Stimulated activated CD4-positive, alpha-beta T cell treated with anti-CD3 and anti-CD28 coated beads, Interleukin-15, amount 100 ng/mL, for 24 hours (primary cell): ENCODE results near the gene FBXO40.
A peak's percentile ranks its signal among the peaks of the same experiment; 100 is the strongest.

Experiments
- DNase-seq: peaks from one replicate; pipeline ENCODE4 v3.0.0-alpha.2; 2020

Gene FBXO40

DNA sequence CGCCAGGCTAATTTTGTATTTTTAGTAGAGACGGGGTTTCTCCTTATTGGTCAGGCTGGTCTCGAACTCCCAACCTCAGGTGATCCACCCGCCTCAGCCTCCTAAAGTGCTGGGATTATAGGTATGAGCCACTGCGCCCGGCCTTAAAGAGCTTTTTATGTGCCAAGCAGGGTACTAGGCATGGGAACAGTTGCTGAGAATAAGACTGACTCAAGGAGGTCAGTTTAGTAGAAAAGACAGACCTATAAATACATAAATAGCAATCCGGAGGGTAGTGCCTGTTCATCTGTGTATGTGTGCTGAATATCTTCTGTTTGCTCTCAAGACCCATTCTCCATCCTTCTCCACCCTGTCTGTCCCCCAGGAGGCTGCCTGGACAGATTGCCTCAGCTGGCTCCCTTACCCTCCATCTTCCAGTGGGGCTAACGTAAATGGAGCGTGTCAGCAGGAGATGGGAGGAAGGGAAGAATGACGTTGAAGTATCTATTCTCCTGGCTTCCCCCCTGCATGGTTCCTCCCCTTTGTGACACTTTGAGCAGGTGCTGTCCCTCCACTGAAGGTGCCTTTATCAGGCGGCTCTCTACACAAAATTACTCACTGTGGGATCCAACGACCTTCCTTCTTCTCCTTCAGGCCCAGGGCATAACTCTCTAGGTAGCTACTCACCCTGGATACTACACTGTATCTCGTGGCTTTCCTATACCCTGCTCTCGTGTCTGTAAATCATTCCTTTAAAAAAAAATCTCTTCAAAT is 31.1 kb downstream of the FBXO40 start:
- no peak for DNase-seq

DNA sequence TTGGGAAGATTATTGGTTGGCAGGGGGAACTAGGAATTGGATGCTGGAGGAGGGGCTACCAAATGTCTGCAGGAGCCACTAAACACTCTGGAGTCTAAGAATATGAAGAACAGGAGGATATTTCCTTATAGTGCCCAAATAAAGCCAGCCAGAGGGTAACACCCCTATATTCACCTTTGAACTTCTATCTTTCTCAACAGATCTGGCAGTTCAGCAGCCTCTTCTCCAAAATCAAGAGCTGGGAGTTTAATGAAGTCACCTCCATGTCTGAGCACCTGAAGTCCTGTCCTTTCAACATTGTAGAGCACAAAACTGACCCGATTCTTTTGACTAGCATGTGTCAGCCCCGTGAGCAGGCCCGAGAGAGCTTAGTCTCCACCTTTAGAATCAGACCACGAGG is 33.3 kb downstream of the FBXO40 start:
- DNase-seq, result no peak

DNA sequence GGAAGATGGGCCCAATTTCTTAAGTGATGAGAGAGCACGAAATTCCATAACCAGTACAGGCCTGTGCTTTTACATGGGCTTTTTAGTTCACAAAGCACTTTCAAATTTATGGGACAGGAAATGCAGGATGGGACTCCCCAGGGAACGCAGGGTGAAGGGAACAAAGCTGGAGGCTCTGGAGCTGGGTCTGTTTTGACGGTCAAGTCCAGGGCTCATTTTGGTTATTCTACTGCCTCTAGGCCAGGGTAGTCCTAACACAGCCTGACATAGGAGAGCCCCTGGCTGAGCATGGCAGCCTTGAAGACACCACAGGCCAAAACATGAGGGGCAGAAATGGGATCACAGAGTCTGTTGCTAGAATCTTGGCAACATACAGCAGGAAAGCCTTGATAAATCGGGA is 34.0 kb downstream of the FBXO40 start:
- no peak for DNase-seq

DNA sequence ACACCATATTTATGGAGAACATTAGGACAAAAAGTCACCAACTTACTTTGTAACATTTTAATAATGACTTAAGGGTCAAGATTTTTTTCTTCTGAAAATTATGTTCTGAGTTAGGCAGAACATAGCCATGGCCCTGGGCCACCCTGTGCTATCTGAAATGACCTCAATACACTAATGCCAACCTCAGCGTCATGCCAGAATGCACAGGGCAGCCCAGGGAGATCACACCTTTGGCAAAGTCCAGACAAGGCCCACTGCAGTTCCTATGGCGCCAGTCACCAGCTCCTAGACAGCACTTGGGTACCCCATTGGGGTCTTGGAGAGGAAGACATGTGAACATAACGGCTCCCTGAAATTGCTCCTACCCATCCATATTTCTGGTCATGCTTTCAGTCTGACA is 34.4 kb downstream of the FBXO40 start:
- no peak for DNase-seq

DNA sequence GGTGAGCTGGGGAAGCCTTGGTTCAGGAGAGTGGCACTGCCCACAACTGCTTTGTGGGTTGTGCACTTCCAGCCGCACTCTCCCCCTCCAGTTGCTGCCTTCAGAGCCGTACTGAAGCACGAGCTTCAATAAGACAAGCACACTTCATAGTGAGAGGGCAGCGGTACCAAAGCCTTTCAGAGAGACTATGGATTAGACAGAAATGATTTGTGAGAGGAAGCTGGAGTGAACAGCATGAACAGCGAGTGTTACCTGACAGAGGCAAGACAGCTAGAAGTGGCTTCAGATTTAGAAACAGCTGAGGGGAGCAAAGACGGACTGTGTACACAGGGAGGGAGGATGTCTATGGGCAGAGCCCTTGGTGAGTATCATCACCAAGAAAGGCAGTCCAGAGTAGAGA is 36.4 kb downstream of the FBXO40 start:
- DNase-seq, result no peak

DNA sequence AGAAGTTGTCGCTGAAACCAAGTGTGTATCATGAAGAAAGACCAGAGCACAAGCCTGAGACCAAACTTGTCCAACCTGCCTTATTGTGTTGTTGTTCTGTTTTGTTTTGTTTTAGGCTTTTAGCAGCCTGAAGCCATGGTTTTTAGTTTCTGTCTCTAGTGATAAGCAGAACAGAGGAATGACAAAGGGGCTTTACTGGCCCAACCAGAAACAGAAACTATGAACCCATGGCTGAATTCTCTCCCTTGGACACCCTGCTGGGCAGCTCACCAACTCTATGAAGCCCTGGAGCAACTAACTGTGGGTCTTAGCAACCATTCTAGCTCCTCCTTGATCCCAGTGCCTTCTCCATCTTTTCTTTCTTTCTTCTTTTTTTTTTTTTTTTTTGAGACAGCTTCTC is 37.2 kb downstream of the FBXO40 start:
- DNase-seq, result no peak

DNA sequence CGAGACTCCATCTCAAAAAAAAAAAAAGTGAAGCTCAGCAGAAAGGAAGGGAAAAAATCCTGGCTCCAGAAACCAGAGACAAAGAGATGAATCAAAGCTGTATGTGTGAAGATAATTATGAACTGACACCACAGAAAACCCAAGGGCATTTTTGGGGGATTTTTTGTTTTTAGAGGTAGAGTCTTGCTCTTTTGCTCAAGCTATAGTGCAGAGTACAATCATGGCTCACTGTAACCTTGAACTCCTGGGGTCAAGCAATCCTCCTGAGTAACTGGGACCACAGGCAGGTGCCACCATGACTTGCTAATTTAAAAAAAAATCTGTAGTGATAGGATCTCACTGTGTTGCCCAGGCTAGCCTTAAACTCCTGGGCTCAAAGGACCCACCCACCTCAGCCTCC is 44.7 kb downstream of the FBXO40 start:
- no peak for DNase-seq

DNA sequence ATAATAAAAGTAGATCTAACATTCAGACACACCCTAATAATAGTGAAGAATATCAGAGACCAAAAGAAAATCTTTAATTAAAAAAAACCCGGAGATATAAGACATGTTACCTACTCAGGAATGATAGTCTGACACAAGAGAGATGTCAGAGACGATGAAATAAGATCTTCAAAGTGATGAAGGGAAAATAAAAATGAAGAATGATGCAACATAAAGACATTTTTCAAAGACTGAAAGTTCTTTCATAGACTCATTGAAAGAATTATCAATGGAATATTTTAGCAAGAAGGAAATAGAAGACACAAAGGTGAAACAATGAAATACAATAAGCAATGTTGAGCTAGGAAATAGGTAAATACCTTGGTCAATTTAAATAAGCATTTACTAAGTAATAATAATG is 47.9 kb downstream of the FBXO40 start:
- no peak for DNase-seq

DNA sequence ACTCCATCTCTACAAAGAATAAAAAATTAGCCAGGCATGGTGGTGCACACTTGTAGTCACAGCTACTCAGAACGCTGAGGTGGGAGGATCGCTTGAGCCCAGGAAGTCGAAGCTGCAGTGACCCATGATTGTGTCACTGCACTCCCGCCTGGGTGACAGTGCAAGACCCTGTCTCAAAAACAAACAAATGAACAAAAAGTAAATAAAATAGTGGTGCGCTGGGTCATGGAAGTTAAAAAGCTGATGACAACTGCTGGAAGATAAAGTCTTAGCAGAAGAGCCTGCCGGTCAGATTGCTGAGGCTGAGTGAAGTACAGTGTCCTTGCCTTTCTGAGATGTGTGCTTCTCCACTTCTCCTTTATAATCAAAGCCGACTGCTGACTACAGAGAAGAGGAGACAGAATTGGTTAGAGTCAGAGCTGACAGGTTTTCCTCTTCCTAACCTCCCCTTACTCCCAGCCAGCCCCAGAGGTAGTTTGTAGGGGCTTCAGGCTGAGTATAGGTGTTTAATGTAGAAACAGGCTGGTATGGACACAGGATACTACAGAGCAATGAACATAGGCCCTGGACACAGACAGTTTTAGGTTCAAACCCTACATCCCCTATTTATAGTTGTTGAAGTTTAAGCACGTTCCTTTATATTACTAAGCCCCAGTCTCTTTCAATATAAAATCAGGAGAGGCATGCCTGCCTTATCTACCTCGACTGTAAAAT is 49.6 kb downstream of the FBXO40 start:
- DNase-seq, result no peak

DNA sequence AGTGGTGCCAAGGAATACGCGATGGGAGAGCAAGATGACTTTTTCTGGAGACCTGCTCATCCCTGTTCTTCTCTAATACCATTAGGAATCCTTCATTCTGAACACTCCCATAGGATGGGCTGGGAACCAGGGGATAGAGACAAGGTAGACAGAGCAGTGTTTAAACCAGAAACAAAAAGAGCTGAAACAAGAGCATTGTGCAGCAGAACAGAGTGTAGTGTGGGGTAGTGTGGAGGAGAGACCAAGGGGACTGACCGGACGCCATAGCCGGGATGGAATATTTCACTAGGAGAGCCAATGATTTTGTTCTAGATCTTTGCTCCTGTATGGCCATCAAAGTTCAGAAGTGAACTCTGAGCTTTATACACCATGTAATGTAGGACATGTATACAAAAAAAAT is 51.9 kb downstream of the FBXO40 start:
- DNase-seq, result no peak

DNA sequence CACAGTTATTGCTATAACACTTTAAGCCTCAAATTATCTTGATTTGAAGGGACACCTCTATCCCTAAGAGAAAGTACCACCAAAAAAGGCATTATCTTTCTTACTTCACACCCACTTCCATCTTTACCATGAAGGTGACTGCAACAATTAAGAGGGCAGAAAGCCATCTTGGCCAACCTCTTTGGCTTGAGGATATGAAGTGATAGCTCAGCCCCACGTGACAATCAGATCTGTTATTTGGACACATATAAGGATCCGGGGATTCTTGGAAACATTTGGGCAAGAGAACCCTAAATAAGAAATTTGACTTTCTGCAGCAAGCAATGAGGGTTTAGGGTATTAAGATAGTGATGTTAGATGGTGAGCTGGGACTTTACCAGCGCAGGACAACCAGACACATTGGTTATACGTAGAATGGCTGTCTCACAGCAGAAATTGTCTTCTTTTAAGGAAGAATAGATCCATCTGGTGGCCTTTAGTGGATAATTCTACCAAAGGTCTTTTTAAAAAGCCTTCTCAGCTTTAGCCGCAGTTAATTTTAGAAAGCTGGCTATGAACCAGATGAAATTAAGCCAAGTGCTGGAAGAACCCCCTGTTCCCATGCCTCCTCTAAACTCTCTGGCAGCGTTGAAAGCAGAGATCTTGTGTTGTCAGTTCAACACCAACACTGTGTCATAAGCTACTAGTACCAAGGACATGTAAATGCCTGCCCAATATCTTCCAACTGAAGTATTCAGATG is 55.2 kb downstream of the FBXO40 start:
- DNase-seq, result no peak

DNA sequence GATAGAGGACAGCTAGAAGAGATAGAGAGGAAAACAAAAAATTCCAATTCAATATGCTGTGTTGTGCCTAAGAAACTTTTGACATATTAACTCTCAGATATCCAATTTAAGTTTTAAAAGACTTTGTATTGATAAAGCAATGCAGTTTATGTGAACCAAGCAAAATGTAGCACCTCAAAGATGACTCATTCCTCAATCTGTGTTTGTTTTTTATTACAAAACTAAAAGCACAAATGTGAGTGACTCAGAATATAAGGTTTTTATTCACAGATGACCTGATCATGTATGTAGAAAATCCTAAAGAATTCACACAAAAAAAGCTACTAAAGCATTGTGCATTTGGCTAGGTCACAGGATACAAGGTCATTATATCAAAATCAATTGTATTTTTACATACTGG is 56.5 kb downstream of the FBXO40 start:
- DNase-seq, result no peak

DNA sequence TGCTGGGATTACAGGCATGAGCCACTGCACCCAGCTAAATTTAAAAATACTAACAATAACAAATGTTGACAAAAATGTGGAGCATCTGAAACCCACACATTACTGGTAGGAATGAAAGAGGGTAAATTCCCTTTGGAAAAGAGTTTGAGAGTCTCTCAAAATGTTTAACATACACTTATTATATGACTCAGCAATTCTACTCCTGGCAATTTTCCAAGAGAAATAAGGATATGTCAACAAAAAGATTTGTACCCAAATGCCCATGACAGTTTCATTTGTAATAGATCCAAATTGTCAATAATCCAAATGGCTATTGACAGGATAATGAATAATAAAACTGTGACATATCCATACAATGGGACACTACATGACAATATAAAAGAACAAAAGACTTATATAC is 58.5 kb downstream of the FBXO40 start:
- DNase-seq, result no peak

DNA sequence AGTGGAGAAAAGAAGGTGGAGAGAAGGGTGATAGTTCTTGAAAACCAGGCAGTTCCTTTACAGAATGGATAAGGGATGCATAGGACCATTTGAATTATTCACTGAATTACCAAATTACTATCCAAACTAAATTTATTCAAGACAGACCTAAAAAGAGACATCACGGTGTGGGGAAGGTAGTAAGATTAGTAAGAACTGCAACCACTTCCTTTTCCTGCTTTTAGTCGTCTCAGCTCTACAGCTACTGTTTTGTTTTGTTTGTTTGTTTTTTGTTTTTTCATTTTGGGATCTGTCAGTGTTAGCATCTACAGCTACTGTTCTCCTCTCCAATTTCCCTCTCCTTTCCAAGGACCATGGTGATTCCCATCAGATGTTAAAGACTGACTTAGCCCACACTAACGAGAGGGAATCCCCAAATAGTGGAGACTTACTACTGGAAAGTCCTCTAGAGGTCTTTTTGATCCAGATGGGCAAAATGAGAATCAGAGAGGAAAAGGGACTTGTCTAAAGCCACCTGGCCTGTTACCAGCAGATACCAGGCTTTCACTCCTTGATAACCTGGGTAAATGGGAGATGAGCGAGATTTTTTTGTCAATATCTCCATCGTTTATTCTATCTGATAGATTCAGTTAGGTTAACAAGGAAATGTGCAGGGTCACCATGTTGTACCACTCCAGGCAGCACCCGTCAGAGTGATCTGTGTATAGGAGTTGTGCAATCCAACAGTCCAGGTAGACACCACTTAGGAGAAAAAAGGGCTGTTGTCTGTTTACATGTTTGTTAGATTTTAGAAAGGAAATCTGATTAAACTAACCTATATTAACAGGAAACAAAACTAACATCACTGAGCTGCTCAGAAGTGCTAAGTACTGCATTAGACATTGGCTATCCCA is 61.6 kb downstream of the FBXO40 start:
- no peak for DNase-seq

DNA sequence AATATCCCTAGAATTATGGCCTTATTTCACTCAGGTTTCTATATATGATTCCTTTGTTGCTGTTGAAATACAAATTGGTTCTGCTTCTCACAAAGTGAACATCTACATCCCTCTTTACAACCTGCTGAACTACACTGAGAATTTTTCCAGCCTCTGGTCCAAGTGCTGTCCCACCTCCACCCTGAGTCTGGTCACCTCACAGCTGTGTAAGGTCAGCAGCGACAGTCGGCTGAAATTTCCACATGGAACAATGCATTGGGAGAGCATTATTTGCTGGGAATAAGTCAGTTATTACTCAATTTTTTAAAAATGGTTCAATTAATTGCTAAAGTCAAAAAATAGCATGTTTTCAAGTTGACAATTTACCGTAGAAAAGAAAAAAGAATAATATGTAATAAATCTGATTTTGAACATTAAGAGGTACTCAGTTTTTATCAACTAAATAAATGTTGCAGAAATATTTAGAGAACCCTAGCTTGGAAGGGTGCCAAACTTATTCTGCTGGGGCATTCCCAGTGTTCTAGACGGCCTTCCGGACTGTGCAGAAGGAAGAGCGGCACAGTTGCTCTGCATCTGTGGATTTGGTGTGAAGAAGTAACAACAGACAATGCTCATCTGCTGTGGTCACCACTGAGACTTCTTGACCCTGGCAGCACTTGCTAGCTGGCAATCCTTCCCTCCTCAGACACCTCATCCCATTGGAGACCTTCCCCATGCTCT is 65.7 kb downstream of the FBXO40 start:
- DNase-seq, result no peak

DNA sequence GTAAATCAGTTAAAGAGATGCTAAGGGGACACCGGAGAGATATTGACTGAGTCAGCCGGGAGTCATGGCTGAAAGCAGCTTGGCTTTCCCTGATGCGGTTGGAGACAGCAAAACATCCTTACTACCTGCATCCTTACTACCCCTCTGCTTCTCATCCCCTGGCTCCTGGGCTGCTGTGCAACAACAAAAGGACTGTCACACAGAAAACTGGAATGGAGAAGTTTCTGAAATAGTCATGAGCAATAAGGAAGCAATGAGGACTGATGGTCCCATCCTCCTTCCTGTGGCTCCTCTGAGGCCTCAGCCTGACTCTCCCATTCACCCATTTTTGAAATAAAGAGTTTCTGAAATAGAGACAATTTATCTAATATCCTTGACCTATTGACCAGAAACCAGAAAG is 66.4 kb downstream of the FBXO40 start:
- DNase-seq, result no peak

DNA sequence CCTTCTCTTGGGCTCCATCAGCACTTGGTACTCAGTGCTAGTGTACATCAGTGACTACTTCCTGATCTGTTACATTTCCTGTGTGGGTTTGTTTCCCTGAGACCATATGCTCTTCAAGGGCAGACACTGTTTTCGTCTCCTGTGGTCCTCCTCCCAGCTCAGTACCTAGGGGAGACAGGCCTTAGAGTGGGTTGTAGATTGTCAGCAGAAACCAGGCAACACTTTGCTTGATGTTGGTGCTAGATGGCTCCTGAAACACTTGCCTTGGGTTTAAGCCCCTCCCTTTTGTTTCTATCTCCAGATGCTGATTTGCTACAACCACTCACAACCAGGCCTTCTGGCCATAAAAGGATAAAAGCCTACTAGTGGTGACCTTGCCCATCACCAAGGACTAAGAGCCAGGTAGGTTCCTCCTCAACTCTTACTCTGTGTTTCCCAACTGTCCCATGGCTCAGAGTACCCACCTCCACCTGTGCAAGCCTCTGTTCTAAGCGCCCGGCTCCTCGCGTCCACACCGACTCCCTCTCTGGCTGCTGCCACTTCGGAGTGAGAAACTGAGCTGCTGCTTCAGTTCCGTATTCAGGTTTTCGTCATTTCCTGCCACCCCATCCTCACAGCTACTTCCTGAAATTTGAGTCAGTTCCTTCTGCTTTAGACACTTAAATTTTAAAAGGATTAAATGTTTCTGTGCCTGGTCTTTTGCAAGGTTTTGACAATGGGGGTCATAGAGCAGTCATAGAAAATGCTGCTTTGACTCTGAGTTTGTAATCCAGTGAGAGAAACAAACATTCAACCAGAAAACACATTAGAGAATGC is 67.4 kb downstream of the FBXO40 start, which contains the start of gene HCLS1:
TSS of gene HCLS1 (minus strand) at position 548 of the 816 bp plus-strand sequence. CDS start 2,556 bp downstream, outside the sequence.
- peak; percentile 73 for DNase-seq

DNA sequence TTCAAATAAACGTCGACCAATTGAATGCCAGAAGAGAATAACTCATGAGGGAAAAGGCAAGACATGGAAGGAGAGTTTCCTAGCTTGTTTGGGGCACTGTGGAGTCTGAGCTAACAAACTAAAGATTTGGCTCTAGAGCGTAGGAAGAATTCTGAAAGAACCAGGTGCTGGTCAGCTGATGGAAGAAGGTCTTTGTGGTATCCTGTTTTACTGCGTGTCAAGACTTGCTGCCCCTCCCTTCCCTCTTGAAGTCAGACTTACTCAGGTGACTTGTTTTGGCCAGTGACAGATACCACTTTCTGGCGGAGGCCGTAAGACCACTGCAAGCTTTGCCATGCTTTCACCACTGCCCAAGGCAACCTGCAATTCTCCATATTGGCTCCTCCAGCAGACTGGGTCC is 68.2 kb downstream of the FBXO40 start:
- no peak for DNase-seq

DNA sequence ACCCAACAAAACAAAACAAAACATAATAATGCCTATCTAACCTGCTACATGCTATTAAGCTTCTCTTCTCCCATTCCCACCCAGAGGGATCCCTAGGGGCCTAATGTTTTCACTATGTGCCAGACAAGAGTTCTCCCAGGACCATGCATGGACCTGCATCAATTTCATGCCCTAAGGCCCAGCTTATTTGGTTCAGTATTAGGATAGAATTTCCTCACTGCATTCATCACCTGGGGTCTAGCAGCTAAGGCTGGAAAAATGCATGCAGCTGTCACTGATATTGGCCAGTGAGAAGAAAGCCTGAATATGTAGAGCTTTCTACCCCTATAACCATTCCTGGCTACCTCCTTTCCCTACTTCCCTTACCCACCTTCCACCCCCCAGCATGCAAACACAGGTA is 69.6 kb downstream of the FBXO40 start:
- DNase-seq, result no peak

DNA sequence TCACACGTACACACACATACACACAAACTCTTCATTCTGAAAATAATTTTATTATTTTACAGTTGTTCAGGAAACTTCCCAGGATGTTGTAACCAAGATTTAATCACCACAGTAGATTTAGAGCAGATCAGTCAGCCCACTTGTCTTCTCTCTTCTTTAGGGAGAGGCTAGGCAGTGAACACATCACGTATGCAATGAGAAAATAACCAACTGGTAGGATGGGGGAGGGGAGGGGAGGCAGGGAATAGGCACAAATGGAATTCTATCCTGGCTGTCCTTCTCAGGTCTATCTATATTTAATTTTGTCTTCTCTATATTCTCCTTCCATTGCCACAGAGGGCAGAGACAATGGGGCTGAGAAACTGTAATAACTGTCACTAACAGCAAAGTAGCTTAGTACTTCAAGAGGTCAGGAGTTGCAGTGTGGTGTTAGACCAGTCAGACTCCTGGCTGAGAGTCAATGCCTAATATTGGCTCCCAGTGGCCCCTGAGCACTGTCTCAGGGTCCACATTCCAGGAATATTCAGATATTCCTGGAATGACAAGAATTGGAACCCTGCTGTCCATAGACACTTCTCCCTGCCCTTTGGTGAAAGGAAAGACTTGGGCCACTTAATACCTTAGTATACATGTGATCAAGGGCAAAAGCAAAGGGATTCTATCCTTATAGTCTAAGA is 70.1 kb downstream of the FBXO40 start:
- no peak for DNase-seq

DNA sequence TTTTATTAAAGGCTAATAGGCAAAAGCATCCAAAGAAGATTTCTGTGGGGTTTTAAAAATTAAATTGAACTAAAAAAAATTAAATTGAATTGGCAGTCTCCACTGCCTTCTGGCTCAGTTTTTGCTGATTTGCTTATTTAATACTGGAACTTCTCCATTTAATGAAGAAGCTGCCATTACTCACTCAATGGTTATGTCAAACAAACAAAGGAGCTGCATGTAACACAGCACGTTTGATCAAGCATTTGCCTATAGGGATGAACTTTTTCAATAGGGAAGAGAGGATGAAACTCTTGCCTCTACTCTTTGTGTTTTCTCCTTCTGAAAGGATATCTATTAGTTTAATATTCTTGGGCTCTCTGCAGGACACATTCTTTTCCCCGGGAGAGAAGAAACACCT is 72.3 kb downstream of the FBXO40 start:
- no peak for DNase-seq
